HL-60/S4 (cell line): ENCODE measurements around the gene FRK.
"Not testable (repeated sequence)": the region's sequence is repeated elsewhere in the genome, so short reads cannot be mapped to it uniquely, and the experiment has no call there.

Experiments used
- in situ Hi-C: fragments of 300-500 bp; cut with MboI; formaldehyde crosslinking; loops from 2 replicates; pipeline ENCODE4 v1.14.3; 2022; ENCODE audit warnings: low sequenced_read_pairs

FRK gene

DNA sequence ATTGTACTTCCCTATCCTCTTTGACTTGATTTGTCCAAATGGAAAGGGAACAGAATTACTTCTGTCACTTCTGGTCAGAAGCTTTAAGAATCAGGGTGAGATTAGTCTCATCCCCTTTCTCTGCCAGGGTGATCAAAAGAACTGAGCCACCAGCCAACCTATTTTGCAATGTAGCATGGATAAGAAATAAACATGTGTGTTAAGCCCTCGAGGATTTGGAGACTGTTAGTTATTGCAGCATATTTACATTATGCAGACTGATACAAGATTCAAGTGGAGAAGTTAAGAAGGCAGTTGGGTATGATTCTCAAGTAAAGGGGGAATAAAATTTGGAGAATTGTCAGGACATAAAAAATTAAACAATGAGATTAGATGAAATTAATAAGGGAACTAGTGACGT is 106.0 kb downstream of the FRK start:
- in situ Hi-C loops: no loop called here

DNA sequence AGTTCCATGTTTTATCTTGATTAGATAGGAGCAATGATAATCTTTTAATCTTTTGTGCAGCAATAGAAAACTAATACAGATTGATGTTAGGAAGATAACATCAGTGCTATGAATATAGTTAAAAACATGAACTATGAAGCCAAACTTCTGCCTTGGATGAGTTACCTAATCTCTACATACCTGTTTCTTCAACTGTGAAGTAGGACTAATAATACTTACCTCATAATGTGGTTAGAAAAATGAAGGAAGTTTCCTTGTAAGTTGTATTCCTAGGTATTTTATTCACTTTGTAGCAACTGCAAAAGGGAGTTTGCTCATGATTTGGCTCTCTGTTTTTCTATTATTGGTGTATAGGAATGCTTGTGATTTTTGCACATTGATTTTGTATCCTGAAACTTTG is 111.9 kb downstream of the FRK start:
- in situ Hi-C loops: no loop called here

GRCh38 chr6:115947966-115948541 is 112.6 kb downstream of the FRK start:
- in situ Hi-C loops: no loop called here

DNA sequence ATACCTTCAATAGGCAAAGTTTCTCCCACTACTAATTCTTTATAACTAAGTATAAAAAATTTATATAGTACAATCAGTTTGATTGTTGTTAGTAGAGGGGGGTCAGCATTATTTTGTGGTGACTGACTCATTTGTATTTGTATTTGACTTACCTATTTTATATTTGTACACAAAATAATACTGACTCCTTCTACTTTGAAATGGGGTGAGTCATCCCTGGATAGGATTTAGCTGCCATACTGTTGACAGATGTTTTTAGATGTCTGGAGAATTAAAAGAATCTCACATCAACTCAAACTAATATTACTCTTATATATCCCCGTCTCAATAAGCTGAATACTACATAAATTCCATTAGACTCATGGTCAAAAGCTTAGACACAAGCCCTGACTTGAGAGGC is 114.9 kb downstream of the FRK start:
- in situ Hi-C loops: no loop called here

- in situ Hi-C loops: no loop called here
These were observed 115.4 kb downstream of the FRK start for GRCh38 chr6:115945306-115945705.

- in situ Hi-C loops: not testable (repeated sequence)
These were observed 115.9 kb downstream of the FRK start for GRCh38 chr6:115944829-115945228.

GRCh38 chr6:115937502-115937901 is 123.2 kb downstream of the FRK start:
- in situ Hi-C loops: not testable (repeated sequence)

DNA sequence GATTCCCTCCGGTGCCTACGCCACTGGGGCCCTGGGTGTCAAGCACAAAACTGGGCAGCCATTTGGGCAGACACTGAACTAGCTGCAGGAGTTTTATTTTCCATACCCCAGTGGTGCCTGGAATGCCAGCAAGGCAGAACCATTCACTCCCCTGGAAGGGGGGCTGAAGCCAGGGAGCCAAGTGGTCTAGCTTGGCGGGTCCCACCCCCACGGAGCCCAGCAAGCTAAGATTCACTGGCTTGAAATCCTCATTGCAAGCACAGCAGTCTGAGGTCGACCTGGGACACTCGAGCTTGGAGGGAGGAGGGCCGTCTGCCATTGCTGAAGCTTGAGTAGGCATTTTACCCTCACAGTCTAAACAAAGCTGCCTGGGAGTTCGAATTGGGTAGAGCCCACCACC is 125.3 kb downstream of the FRK start:
- in situ Hi-C loops: no loop called here

DNA sequence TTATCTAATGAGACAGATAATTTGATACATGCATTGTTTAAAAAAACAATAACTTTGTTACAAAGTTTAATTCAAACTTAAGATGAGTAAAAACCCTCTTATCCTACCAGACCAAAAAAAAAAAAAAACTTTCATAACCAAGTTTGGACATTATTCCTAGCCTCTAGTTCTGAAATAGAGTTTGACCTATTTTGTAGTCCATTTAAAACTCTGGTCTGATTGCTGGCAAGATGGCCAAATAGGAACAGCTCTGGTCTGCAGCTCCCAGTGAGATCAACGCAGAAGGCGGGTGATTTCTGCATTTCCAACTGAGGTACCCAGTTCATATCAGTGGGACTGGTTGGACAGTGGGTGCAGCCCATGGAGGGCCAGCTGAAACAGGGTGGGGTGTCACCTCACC is 125.9 kb downstream of the FRK start:
- in situ Hi-C loops: no loop called here

GRCh38 chr6:115934145-115934544 is 126.5 kb downstream of the FRK start:
- in situ Hi-C loops: no loop called here

GRCh38 chr6:115932481-115932880 is 128.2 kb downstream of the FRK start:
- in situ Hi-C loops: no loop called here

- in situ Hi-C loops: not testable (repeated sequence)
These were observed 132.7 kb downstream of the FRK start for GRCh38 chr6:115928000-115928399.

GRCh38 chr6:115922971-115923370 is 137.7 kb downstream of the FRK start:
- in situ Hi-C loops: no loop called here

GRCh38 chr6:115914098-115914497 is 146.6 kb downstream of the FRK start:
- in situ Hi-C loops: no loop called here

- in situ Hi-C loops: no loop called here
These were observed 150.7 kb downstream of the FRK start for GRCh38 chr6:115909923-115910546.

DNA sequence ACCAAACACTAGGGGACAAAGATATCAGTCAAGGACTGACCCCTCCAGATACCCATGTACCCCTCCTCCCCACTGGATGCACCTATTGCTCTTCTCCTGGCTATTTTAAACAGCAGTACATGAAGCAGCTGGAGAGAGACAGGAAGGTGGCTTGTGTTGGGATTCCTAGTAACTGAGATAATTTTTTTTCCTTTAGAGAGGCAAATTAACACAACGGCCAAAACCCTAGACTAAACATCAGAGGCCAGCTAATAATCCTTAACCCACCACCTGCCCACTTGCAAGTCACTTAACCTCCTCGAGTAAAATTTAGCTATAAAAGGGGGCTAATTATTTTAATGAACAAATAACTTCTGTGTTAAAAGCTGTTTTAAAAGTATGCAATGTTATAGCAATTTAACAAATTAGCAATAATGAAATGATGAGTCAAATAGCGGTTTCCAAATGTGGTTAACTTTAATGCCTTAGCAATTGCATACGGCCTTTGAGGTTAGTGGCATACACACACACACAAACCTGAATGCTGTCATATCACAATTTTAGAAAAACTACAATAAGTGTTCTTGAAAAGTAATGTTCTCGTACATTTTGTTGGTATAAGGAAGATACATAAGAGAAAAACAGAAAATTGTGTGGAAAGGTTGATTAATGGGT is 151.7 kb downstream of the FRK start:
- in situ Hi-C loops: no loop called here

DNA sequence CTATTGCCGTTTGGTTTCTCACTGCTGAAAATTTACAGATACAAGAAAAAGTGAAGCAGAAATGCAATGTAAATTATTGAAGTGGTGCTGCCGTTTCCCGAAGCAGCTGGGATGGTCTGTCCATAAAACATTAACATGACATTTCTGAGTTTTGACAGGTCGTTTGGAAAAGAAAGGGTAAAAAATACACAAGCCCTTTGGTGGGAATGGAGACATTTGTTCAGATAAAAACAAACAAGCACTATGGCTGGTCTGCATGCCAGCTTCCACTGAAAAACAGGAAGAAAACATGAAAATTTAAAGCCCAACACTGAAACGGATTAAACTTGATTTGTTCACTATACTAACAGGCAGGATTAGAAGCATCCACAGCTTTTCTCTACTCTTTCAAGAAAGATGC is 155.2 kb downstream of the FRK start:
- in situ Hi-C loops: no loop called here

GRCh38 chr6:115902436-115902835 is 158.3 kb downstream of the FRK start:
- in situ Hi-C loops: no loop called here

DNA sequence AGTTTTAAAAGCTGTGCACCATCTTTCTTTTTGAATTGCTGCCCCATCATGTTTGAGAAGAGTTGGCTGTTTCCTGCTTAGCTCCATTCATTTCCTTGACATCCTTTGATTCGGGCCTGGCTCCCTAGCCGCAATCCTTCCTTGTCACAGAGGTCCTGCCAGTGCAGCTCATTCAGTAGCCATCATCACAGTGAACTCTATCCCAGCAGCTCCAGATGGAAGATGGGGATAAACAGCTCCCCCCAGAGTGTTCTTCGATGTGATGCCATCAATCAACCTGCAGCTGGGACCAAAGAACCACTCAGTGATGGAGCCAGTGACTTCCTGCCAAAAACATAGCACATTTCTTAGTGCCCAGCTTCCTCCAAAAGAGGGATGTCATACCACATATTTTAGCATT is 158.8 kb downstream of the FRK start:
- in situ Hi-C loops: no loop called here

GRCh38 chr6:115899730-115900282 is 160.9 kb downstream of the FRK start:
- in situ Hi-C loops: no loop called here

DNA sequence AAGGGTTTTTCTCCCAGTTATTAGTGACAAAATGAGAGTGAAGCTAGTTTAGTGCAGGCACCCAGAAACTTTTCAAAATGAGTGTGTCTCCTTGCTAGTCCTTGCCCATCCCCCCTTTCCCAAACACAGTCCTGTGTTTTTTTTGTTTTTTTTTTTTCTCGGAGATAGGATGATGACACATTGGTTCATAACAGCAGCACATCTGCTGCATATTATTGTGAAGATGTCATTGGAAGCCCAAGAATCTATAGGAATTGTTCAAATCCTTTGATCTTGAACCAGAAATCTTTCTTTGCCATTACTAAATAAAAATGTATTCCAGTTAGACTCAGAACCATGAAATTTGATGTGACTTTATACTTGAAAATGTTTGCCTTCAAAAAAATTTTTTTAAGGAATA is 162.4 kb downstream of the FRK start:
- in situ Hi-C loops: no loop called here

GRCh38 chr6:115896538-115897129 is 164.1 kb downstream of the FRK start:
- in situ Hi-C loops: no loop called here
